ENCODE results near the gene WHRN.

- TF ChIP-seq ZNF274 (IDR thresholded peaks at IDR 0.05; ENCODE audit: low read depth, low read length) (no peak), YY1 (IDR thresholded peaks at IDR 0.05; ENCODE audit: insufficient read depth, insufficient read length) (no peak)
These were observed 95.4 kb downstream of the WHRN start for GRCh38 chr9:114409842-114410241.

All from NT2/D1 (cell line).